Heart right ventricle (tissue), 16 donors: ENCODE data around the gene CMKLR1. TPM values are rescaled to one million over a fixed set of nuclear protein-coding genes. Genes with fewer than 3 reads are reported as not detected.
A peak's percentile ranks its signal among the peaks of the same experiment; 100 is the strongest.

Experiments used
- ATAC-seq, 8 donors: fragments of 200-7000 bp; cut with Tn5 transposase; one replicate each; pipeline ENCODE4 v1.9.1; 2020; ENCODE audit warnings: mild to moderate bottlenecking in 8 of 8, moderate library complexity in 8 of 8, moderate number of reproducible peaks in 1 of 8
- DNase-seq, 2 donors: peaks; one replicate each; pipeline ENCODE4 v3.0.0-alpha.2; 2020
- H3K27ac ChIP-seq, 10 donors: fragments of 200-600 bp; sonication (generic) in 2 of 10; one replicate each; pipeline versions ENCODE4 v1.5.0 to v1.8.0; 2020 to 2022; ENCODE audit warnings: mild to moderate bottlenecking in 3 of 10
- H3K27me3 ChIP-seq, 7 donors: fragments of 200-600 bp; one replicate each; pipeline ENCODE4 v1.8.0; 2021 to 2022; ENCODE audit warnings: mild to moderate bottlenecking in 2 of 7
- H3K36me3 ChIP-seq, 9 donors: fragments of 200-600 bp; sonication (generic) in 1 of 9; one replicate each; pipeline versions ENCODE4 v1.5.0 to v1.8.0; 2020 to 2022; ENCODE audit warnings: mild to moderate bottlenecking in 2 of 9
- H3K4me1 ChIP-seq, 9 donors: fragments of 200-600 bp; sonication (generic) in 1 of 9; one replicate each; pipeline versions ENCODE4 v1.5.0 to v1.8.0; 2020 to 2022; ENCODE audit warnings: mild to moderate bottlenecking in 4 of 9
- H3K4me3 ChIP-seq, 10 donors: fragments of 200-600 bp; sonication (generic) in 2 of 10; one replicate each; pipeline versions ENCODE4 v1.5.0 to v1.8.0; 2020 to 2022; ENCODE audit warnings: mild to moderate bottlenecking in 7 of 10, moderate library complexity in 2 of 10
- H3K9me3 ChIP-seq, 11 donors: fragments of 200-600 bp in 10 of 11; sonication (generic) in 2 of 11; one replicate each; pipeline versions ENCODE4 v1.5.0 to v1.8.0; 2013 to 2022; ENCODE audit warnings: mild to moderate bottlenecking in 2 of 11, control low read depth in 1 of 11, moderate library complexity in 1 of 11
- WGBS, 2 donors: extraction: QIAGEN DNeasy Blood & Tissue Kit; methylation state at CpG; one replicate each; pipeline ENCODE4 v1.1.7; 2013; ENCODE audit warnings: inconsistent platforms in 1 of 2; 5-methylcytosine and 5-hydroxymethylcytosine counted together
- intact Hi-C, 10 donors: fragments of 100-400 bp; cut with DNase I; formaldehyde crosslinking; loops; one replicate each; pipeline versions ENCODE4 v1.11.1 to v1.14.2; 2022
- polyA plus RNA-seq, 2 donors: library from polyadenylated mRNA; stranded (reverse); fragments of 200-250 nt; gene quantifications; one replicate each; pipeline ENCODE4 v1.2.3, GENCODE V29; 2013
- total RNA-seq, 10 donors: library from RNA; stranded (reverse); fragmentation: NEBNext Ultra II Directional in 3 of 10; extraction: Animal tissue kit (Norgen Biotek cat#: 25700) in 3 of 10; gene quantifications; one replicate each; pipeline versions ENCODE4 v1.2.1 to v1.2.4, GENCODE V29; 2021 to 2023
- TF ChIP-seq, protein P1 (sequence below), 9 donors: fragments of 200-600 bp; sonication (generic) in 2 of 9; IDR thresholded peaks; one replicate each; pipeline versions ENCODE4 v1.5.0 to v1.8.0; 2021 to 2022; ENCODE audit warnings: antibody characterized with exemption in 9 of 9, mild to moderate bottlenecking in 5 of 9, moderate library complexity in 1 of 9
- donor health status: Arrhythmogenic right ventricular cardiomyopathy.
- donor health status: ischemic (EF 13 %, LVEDD 7.1; RV severe dilation, severe dysfunction).
- donor health status: healthy with polysubstance abuse.
- donor health status: DM: no; HTN: yes; CAD: no.
- donor health status: DM: no; HTN: no; CAD: no.
- donor health status: ischemic (EF 25% LVEDD 6.9; RV normal size, moderate dysfunction).
- donor health status: ischemic (EF 25% LVEDD 5.7; RV mildly dilated, moderate dysfunction).
- donor health status: healthy.
- donor health status: DM: yes; HTN: yes; CAD: no.
- donor health status: Ischemic cardiomyopathy.
- donor health status: ischemic (EF 35%, LVEDD 5.7; RV mildly dilated, moderate dysfunction).
- donor health status: nonischemic (EF 11% LVEDD 7.7; RV severe dilation, severe dysfunction).
- donor health status: DM: yes; HTN: yes; CAD: no.
- donor health status: PGD.
- donor health status: ischemic (EF 29% LVEDD 5.4; RV normal size, mild dysfunction).
- donor health status: nonischemic (EF 23%, LVEDD 6.1; RV moderate dilation, normal function).

The CMKLR1 gene
- total and polyA plus RNA-seq, 12 donors, result 2.2 to 24.0 (median 5.1) TPM

DNA sequence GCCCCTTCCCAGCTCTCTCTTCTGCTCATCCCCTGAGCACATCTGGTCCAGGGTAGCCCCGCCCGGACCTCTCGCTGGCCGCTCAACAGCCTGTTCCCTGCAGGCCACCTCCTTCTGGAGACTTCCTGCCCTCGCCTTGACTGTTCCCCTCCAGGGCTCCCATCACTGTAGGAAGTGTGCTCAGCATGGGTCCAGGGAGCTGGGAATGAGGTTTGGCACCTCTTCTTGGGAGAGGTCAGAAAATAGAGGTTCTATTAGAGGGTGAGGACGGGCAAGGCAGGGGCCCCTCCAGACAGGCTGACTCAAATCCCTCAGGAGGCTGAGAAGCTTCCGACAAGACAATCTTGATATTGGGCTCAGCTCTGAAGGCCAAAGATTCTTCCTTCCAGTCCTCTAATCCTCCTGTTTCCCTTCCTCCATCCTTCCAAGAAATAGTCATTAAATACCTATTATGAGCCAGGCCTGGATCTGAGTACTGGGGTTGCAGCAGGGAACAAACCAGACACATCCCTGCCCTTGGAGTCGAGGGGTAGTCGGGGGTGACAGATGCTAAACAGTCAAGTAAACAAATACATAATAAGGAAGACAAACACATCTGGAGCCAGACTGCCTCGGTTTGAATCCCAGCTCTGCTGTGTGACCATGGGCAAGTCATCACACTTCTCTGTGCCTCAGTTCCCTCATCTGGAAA is 30.6 kb downstream of the CMKLR1 start:
- Histone ChIP-seq H3K4me1 (peaks cover 40 to 96% (median 74%) of the 10 kb centered on the region in 9 donors), H3K27me3 (no peaks in the 10 kb centered on the region), H3K27ac (peak overlapping the region in 5 of 10 donors; percentile 24 to 95 (median 50)), H3K4me3 (no peak overlapping the region), H3K36me3 (no peaks in the 10 kb centered on the region), H3K9me3 (no peaks in the 10 kb centered on the region)
- TF ChIP-seq, protein P1, sequence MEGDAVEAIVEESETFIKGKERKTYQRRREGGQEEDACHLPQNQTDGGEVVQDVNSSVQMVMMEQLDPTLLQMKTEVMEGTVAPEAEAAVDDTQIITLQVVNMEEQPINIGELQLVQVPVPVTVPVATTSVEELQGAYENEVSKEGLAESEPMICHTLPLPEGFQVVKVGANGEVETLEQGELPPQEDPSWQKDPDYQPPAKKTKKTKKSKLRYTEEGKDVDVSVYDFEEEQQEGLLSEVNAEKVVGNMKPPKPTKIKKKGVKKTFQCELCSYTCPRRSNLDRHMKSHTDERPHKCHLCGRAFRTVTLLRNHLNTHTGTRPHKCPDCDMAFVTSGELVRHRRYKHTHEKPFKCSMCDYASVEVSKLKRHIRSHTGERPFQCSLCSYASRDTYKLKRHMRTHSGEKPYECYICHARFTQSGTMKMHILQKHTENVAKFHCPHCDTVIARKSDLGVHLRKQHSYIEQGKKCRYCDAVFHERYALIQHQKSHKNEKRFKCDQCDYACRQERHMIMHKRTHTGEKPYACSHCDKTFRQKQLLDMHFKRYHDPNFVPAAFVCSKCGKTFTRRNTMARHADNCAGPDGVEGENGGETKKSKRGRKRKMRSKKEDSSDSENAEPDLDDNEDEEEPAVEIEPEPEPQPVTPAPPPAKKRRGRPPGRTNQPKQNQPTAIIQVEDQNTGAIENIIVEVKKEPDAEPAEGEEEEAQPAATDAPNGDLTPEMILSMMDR (IDR thresholded peaks at IDR 0.05), result no peak
- 51 to 68% methylated on average over 10 of the region's 10 CpGs for WGBS, 2 donors
- peak in 2 of 8 donors; percentile 1 to 5 for ATAC-seq
- DNase-seq, result peak in 1 of 2 donors; percentile 32
- intact Hi-C loops, result no loop called here

DNA sequence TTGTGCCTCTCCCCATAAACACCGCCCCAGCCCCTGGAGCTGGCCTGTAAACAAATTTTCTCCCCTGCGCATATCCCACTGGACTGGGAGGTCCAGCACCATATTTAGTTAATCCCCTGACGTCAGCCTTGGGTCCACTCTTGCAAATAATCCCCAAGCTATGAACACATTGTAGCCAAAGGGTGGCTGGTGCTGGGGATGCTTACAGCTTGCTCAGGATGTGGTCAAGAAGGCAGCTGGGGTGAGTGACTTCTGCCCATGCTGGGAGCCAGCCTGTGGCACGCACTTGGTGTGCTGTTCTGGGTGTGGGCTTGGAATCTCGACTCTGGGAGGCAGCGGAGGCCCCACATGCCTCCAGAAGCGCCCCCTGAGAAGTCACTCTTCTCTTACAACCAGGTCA is 32.1 kb downstream of the CMKLR1 start:
- no peak for DNase-seq
- 90 to 93% methylated on average over 7 of the region's 7 CpGs for WGBS, 2 donors
- Histone ChIP-seq H3K27ac (peak overlapping the region in 6 of 10 donors; percentile 82 to 95 (median 87)), H3K4me1 (peaks cover 35 to 96% (median 74%) of the 10 kb centered on the region in 9 donors), H3K27me3 (no peaks in the 10 kb centered on the region), H3K9me3 (no peaks in the 10 kb centered on the region), H3K4me3 (no peak overlapping the region), H3K36me3 (no peaks in the 10 kb centered on the region)
- ATAC-seq, result no peak
- TF ChIP-seq, protein P1 (IDR thresholded peaks at IDR 0.05), result no peak
- intact Hi-C loops, result no loop called here

DNA sequence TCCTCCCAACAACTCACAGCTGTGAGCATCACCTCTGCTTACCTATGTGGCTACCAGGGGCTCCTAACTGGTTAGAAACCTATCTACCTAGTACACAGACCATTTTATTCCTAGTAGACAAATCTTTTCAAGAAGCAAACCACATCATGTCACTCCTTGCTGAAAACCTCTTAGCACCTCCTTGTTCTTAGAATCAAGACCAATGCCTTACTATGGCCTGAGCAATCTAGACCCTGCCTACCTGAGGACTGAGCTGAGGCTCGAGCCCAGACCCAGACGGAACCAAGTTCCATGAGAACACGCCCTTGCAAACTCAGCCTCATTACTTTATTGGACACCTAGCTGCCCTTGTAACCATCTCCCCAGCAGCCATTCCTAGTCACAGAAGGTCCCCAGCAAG is 32.6 kb downstream of the CMKLR1 start:
- Histone ChIP-seq H3K27ac (peak overlapping the region in 9 of 10 donors; percentile 66 to 95 (median 87)), H3K4me1 (peaks cover 35 to 95% (median 71%) of the 10 kb centered on the region in 9 donors), H3K36me3 (no peaks in the 10 kb centered on the region), H3K9me3 (no peaks in the 10 kb centered on the region), H3K27me3 (no peaks in the 10 kb centered on the region), H3K4me3 (no peak overlapping the region)
- WGBS, 2 donors, result 94% methylated on average over 3 of the region's 3 CpGs
- intact Hi-C loops, result no loop called here
- DNase-seq (no peak), ATAC-seq (no peak)
- TF ChIP-seq, protein P1 (IDR thresholded peaks at IDR 0.05), result no peak

DNA sequence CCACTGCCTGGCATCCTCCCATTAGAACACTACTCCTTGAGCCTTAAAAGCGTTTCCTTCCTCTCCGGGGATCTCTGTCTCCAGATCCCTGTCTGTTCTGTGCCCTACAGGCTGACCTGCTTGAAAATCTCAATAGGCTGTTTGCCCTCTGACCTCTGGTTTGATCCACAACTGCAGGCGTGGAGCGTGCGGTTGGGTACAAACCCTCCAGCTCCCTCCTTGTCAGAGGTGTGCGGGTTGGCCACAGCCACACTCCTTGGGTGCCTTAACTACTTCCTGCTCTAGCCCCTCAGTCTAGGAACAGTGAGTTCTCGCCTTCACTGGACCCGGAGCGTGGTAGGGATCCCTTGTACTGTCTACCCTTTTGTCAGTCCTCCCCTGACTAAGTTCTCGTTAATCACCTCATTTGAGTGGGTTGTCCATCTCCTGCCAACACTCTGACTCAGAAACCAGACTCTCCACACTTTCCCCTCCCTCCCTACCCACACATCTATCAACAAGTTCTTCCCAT is 33.1 kb downstream of the CMKLR1 start:
- no peaks in the 10 kb centered on the region for H3K9me3 ChIP-seq
- H3K27ac ChIP-seq, result peak overlapping the region; percentile 39 to 95 (median 86)
- DNase-seq (peak in 1 of 2 donors; percentile 28), ATAC-seq (peak; percentile 1 to 60 (median 31))
- intact Hi-C loops, result no loop called here
- TF ChIP-seq, protein P1 (IDR thresholded peaks at IDR 0.05), result no peak
- peaks cover 35 to 95% (median 70%) of the 10 kb centered on the region in 9 donors for H3K4me1 ChIP-seq
- whole genome bisulfite sequencing, 2 donors, result 38 to 41% methylated on average over 10 of the region's 10 CpGs
- H3K36me3 ChIP-seq, result no peaks in the 10 kb centered on the region
- peak overlapping the region in 6 of 10 donors; percentile 1 to 42 (median 28) for H3K4me3 ChIP-seq
- H3K27me3 ChIP-seq, result no peaks in the 10 kb centered on the region
